HCT116 (cell line): Measurements from ENCODE around the gene TAGLN2. TPM values are rescaled to one million over a fixed set of nuclear protein-coding genes. Genes with fewer than 3 reads are reported as not detected.

Source experiments
- ATAC-seq: fragments of 200-7000 bp; cut with Tn5 transposase; 2 replicates; pipeline ENCODE4 v1.9.1; 2020; ENCODE audit warnings: mild to moderate bottlenecking, moderate library complexity
- BruUV-seq: library from RNA; stranded (reverse); fragments of 400-500 nt; replicated peaks from 2 replicates; lab custom pipeline; 2021; lab: Mats Ljungman, UMichigan
- CTCF ChIA-PET: fragments of 300-600 bp; sonication (Branson Sonifier 250); formaldehyde crosslinking; loops from one replicate; lab custom pipeline; 2021; ENCODE audit warnings: antibody characterized with exemption; lab: Charles Lee
- POLR2A ChIA-PET: fragments of 300-600, 350-600 bp; sonication (Branson Sonifier 250); formaldehyde crosslinking; loops from one replicate; lab custom pipeline; 2021; ENCODE audit warnings: antibody characterized with exemption; lab: Charles Lee
- RAD21 ChIA-PET, 2 experiments: fragments of 300-600 bp; sonication (Branson Sonifier 250); formaldehyde crosslinking; loops; one replicate each; lab custom pipeline; 2023; ENCODE audit warnings: low total read pairs in 2 of 2; ENCODE audit not compliant: uncharacterized antibody in 2 of 2, unreplicated experiment in 2 of 2, low non-redundant PET in 1 of 2; lab: Charles Lee
- DNase-seq: peaks from one replicate; pipeline ENCODE4 v3.0.0-alpha.2; 2010; ENCODE audit warnings: low read depth, low spot score
- H2AFZ ChIP-seq: fragments of 200-600 bp; shearing (Covaris generic), sonication (generic); 2 replicates; pipeline ENCODE4 v1.6.1; 2017; ENCODE audit warnings: low read depth, mixed run types, mixed read lengths, antibody characterized with exemption, low read length; ENCODE audit not compliant: poor library complexity, severe bottlenecking
- H3K27ac ChIP-seq: 2 replicates; pipeline ENCODE4 v1.5.1; 2012; ENCODE audit warnings: low read depth, low read length
- H3K27me3 ChIP-seq: fragments of 200-600 bp; sonication (generic); 2 replicates; pipeline ENCODE4 v1.6.1; 2016; ENCODE audit warnings: mixed run types, low read length, mixed read lengths; ENCODE audit not compliant: insufficient read depth
- H3K36me3 ChIP-seq, 2 experiments: fragments of 200-500 bp in 1 of 2; fragments of 200-600 bp in 1 of 2; sonication (Bioruptor generic) in 1 of 2; sonication (generic) in 1 of 2; 2 replicates each; pipeline versions ENCODE4 v1.5.1 to v1.6.1; 2014 to 2016; ENCODE audit warnings: low read length in 2 of 2, inconsistent platforms in 1 of 2, mixed read lengths in 1 of 2, mixed run types in 1 of 2; ENCODE audit not compliant: insufficient read depth in 2 of 2, control insufficient read depth in 1 of 2
- H3K4me1 ChIP-seq, 2 experiments: fragments of 200-600 bp in 1 of 2; sonication (generic) in 1 of 2; 2 replicates each; pipeline versions ENCODE4 v1.5.1 to v1.6.1; 2012 to 2017; ENCODE audit warnings: low read length in 2 of 2, inconsistent platforms in 1 of 2, mild to moderate bottlenecking in 1 of 2, mixed read lengths in 1 of 2, mixed run types in 1 of 2, moderate library complexity in 1 of 2; ENCODE audit not compliant: insufficient read depth in 2 of 2, control insufficient read depth in 1 of 2
- H3K4me2 ChIP-seq: fragments of 200-600 bp; sonication (generic); 2 replicates; pipeline ENCODE4 v1.6.1; 2017; ENCODE audit warnings: mixed run types, low read length, mixed read lengths
- H3K4me3 ChIP-seq, 2 experiments: fragments of 200-600 bp in 1 of 2; sonication (generic) in 1 of 2; replicated peaks in 1 of 2; 2 replicates each; pipeline ENCODE4 v1.5.1; 2011 to 2016; ENCODE audit warnings: low read length in 2 of 2, control low read depth in 1 of 2, low read depth in 1 of 2, mild to moderate bottlenecking in 1 of 2, mixed read lengths in 1 of 2, mixed run types in 1 of 2
- H3K79me2 ChIP-seq: fragments of 200-600 bp; sonication (generic); 2 replicates; pipeline ENCODE4 v1.6.1; 2017; ENCODE audit warnings: mild to moderate bottlenecking, mixed run types, low read length, moderate library complexity, mixed read lengths; ENCODE audit not compliant: insufficient read depth
- H3K9ac ChIP-seq: fragments of 200-600 bp; sonication (generic); 2 replicates; pipeline ENCODE4 v1.6.1; 2016; ENCODE audit warnings: low read length, mixed read lengths
- H3K9me2 ChIP-seq: fragments of 200-600 bp; sonication (generic), shearing (Covaris generic); 2 replicates; pipeline ENCODE4 v1.6.1; 2017; ENCODE audit warnings: mixed run types, mild to moderate bottlenecking, moderate library complexity; ENCODE audit not compliant: insufficient read depth
- H3K9me3 ChIP-seq, 2 experiments: fragments of 200-500 bp in 1 of 2; fragments of 200-600 bp in 1 of 2; sonication (Bioruptor generic) in 1 of 2; sonication (generic) in 1 of 2; 2 replicates each; pipeline ENCODE4 v1.6.1; 2014 to 2017; ENCODE audit warnings: low read length in 2 of 2, mixed read lengths in 2 of 2, inconsistent platforms in 1 of 2, low read depth in 1 of 2, mild to moderate bottlenecking in 1 of 2, mixed run types in 1 of 2, moderate library complexity in 1 of 2; ENCODE audit not compliant: control insufficient read depth in 1 of 2, insufficient read depth in 1 of 2
- H4K20me1 ChIP-seq: fragments of 200-600 bp; sonication (generic), shearing (Covaris generic); 2 replicates; pipeline ENCODE4 v1.6.1; 2017; ENCODE audit warnings: mixed run types, mild to moderate bottlenecking, moderate library complexity; ENCODE audit not compliant: insufficient read depth
- CEBPB ChIP-seq: IDR thresholded peaks from 2 replicates; pipeline ENCODE4 v1.6.1; 2012; ENCODE audit warnings: low read depth
- EGR1 ChIP-seq: IDR thresholded peaks from 2 replicates; pipeline ENCODE4 v1.6.1; 2012; ENCODE audit warnings: low read depth
- ELF1 ChIP-seq: IDR thresholded peaks from 2 replicates; pipeline ENCODE4 v1.6.1; 2012; ENCODE audit warnings: low read depth, borderline replicate concordance
- EZH2 ChIP-seq: fragments of 200-600 bp; sonication (generic); IDR thresholded peaks from 2 replicates; pipeline ENCODE4 v1.6.1; 2017; ENCODE audit warnings: antibody characterized with exemption, mixed run types
- EZH2phosphoT487 ChIP-seq: fragments of 200-600 bp; IDR thresholded peaks from 2 replicates; pipeline ENCODE4 v1.6.1; 2018; ENCODE audit warnings: antibody characterized with exemption, borderline replicate concordance
- POLR2A ChIP-seq: IDR thresholded peaks from 2 replicates; pipeline ENCODE4 v1.7.0; 2011; ENCODE audit warnings: borderline replicate concordance; ENCODE audit not compliant: insufficient read depth, insufficient read length; ENCODE audit errors: extremely low read depth
- SP1 ChIP-seq: IDR thresholded peaks from 2 replicates; pipeline ENCODE4 v1.6.1; 2012; ENCODE audit warnings: low read depth
- YY1 ChIP-seq: IDR thresholded peaks from 2 replicates; pipeline ENCODE4 v1.6.1; 2011; ENCODE audit warnings: low read length, low read depth, moderate library complexity, mild to moderate bottlenecking; ENCODE audit not compliant: insufficient replicate concordance; ENCODE audit errors: extremely low read depth
- intact Hi-C: fragments of 100-400 bp; cut with micrococcal nuclease; formaldehyde crosslinking; loops from 2 replicates; pipeline ENCODE4 v1.10.0; 2022
- total RNA-seq: library from RNA; stranded (reverse); gene quantifications from one replicate; pipeline ENCODE4 v1.2.1, GENCODE V29; 2021; ENCODE audit not compliant: unreplicated experiment
- TF ChIP-seq, protein P1 (sequence below): IDR thresholded peaks from 2 replicates; pipeline ENCODE4 v1.6.1; 2012; ENCODE audit warnings: low read depth
- TF ChIP-seq, protein P2 (sequence below): IDR thresholded peaks from 2 replicates; pipeline ENCODE4 v1.6.1; 2012

The TAGLN2 gene
- total RNA-seq, 1 experiment from 2014 or later, result 127 TPM

DNA sequence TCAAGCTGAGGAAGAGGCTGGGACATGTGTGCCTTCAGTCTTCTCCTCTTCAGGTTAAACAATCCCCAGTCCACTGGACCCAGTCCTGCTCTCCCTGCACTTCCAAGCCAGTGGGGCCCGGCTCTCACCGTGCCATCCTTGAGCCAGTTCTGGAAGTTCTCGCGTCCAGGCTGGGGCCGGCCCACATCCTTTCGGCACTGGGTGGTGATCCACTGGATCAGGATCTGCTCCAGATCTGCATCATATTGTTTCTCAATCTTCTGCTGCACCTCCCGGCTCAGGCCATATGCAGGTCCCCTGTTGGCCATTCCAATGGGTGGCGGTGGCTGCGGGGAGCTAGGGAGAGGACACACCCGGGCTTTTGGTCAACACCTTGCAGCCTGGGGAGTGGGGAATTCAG, 5.1 kb downstream of the TAGLN2 start:
- H3K79me2 ChIP-seq, result peaks cover 36% of the 10 kb centered on the region
- H3K9ac ChIP-seq, result no peak overlapping the region
- ATAC-seq (no peak), DNase-seq (no peak)
- ChIA-PET POLR2A (no interaction called here), RAD21 (no interaction called here), CTCF (no interaction called here)
- H2AFZ ChIP-seq, result no peak overlapping the region
- H4K20me1 ChIP-seq, result no peaks in the 10 kb centered on the region; the same call in 1 of the 2 replicates
- no TSS peak for BruUV-seq
- H3K36me3 ChIP-seq, result peaks cover 7 to 14% of the 10 kb centered on the region in 2 experiments; a peak in 2 of 4 replicates
- no peak overlapping the region for H3K4me2 ChIP-seq
- H3K9me2 ChIP-seq, result no peaks in the 10 kb centered on the region
- TF ChIP-seq EGR1 (no peak), CEBPB (no peak), EZH2 (no peak)
- intact Hi-C loops, result no loop called here
- no peak overlapping the region for H3K27ac ChIP-seq
- H3K4me3 ChIP-seq, result no peak overlapping the region
- H3K4me1 ChIP-seq, result peaks cover 20 to 48% of the 10 kb centered on the region in 2 experiments
- H3K27me3 ChIP-seq, result no peaks in the 10 kb centered on the region
- H3K9me3 ChIP-seq, result no peaks in the 10 kb centered on the region

DNA sequence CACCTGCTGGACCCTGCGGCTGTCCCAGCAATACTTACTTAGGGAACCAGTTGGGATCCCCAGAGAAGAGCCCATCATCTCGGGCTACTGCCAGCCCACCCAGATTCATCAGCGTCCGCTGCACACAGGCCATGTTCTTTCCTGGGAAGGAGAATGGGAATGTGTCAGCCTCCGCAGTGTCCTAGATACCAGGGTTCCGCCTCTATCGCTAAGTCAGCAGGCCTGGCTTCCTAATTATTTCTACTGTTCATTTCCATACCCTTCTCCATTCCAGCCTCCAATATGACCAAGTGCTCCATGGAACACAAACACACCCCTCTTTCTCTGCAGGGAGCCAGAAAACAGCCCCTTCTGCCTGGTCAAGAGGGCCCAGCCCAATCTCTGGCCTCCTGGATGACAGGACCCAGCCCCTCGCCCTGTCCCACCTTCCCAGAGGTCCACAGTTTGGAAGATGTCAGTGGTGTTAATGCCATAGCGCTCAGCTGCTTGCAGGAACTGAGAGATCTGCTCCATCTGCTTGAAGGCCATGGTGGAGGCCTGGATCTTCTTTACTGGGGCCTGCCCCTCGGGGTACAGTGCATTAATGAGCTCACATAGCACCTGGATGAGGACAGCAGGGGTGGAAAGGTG, 6.0 kb downstream of the TAGLN2 start:
- no TSS peak for BruUV-seq
- H3K9ac ChIP-seq, result no peak overlapping the region
- H3K4me3 ChIP-seq, result no peak overlapping the region
- no peak overlapping the region for H2AFZ ChIP-seq
- peaks cover 35% of the 10 kb centered on the region for H3K79me2 ChIP-seq
- H3K4me1 ChIP-seq, result peaks cover 20 to 41% of the 10 kb centered on the region in 2 experiments
- no peak for ATAC-seq
- ChIA-PET RAD21 (no interaction called here), POLR2A (no interaction called here), CTCF (no interaction called here)
- H4K20me1 ChIP-seq, result no peaks in the 10 kb centered on the region; the same call in 1 of the 2 replicates
- no peak for DNase-seq
- TF ChIP-seq SP1 (no peak), ELF1 (no peak), EZH2phosphoT487 (no peak), YY1 (no peak), POLR2A (no peak)
- TF ChIP-seq, protein P1, sequence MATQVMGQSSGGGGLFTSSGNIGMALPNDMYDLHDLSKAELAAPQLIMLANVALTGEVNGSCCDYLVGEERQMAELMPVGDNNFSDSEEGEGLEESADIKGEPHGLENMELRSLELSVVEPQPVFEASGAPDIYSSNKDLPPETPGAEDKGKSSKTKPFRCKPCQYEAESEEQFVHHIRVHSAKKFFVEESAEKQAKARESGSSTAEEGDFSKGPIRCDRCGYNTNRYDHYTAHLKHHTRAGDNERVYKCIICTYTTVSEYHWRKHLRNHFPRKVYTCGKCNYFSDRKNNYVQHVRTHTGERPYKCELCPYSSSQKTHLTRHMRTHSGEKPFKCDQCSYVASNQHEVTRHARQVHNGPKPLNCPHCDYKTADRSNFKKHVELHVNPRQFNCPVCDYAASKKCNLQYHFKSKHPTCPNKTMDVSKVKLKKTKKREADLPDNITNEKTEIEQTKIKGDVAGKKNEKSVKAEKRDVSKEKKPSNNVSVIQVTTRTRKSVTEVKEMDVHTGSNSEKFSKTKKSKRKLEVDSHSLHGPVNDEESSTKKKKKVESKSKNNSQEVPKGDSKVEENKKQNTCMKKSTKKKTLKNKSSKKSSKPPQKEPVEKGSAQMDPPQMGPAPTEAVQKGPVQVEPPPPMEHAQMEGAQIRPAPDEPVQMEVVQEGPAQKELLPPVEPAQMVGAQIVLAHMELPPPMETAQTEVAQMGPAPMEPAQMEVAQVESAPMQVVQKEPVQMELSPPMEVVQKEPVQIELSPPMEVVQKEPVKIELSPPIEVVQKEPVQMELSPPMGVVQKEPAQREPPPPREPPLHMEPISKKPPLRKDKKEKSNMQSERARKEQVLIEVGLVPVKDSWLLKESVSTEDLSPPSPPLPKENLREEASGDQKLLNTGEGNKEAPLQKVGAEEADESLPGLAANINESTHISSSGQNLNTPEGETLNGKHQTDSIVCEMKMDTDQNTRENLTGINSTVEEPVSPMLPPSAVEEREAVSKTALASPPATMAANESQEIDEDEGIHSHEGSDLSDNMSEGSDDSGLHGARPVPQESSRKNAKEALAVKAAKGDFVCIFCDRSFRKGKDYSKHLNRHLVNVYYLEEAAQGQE, result no peak
- TF ChIP-seq, protein P2, sequence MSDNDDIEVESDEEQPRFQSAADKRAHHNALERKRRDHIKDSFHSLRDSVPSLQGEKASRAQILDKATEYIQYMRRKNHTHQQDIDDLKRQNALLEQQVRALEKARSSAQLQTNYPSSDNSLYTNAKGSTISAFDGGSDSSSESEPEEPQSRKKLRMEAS, result no peak
- H3K27me3 ChIP-seq, result no peaks in the 10 kb centered on the region
- H3K4me2 ChIP-seq, result no peak overlapping the region
- intact Hi-C loops, result no loop called here
- no peaks in the 10 kb centered on the region for H3K9me2 ChIP-seq
- H3K27ac ChIP-seq, result no peak overlapping the region
- H3K9me3 ChIP-seq, result no peaks in the 10 kb centered on the region
- peaks cover 7 to 14% of the 10 kb centered on the region in 2 experiments; a peak in 2 of 4 replicates for H3K36me3 ChIP-seq
